Stromal cell of bone marrow (primary cell): Measurements from ENCODE around the gene GABRR2.

ENCODE experiments used
- DNase-seq: peaks from one replicate; pipeline ENCODE4 v3.0.0-alpha.2; 2012; ENCODE audit warnings: low read depth

GABRR2 gene

GRCh38 chr6:89315249-89315885 is at the start of gene GABRR2:
Gene GABRR2, minus strand, starts transcription at chr6:89315299. Its CDS starts 134 bp downstream, at chr6:89315165.
- DNase-seq = no peak

GRCh38 chr6:89364586-89364985 is 49.5 kb upstream of the GABRR2 start:
- no peak for DNase-seq

DNA sequence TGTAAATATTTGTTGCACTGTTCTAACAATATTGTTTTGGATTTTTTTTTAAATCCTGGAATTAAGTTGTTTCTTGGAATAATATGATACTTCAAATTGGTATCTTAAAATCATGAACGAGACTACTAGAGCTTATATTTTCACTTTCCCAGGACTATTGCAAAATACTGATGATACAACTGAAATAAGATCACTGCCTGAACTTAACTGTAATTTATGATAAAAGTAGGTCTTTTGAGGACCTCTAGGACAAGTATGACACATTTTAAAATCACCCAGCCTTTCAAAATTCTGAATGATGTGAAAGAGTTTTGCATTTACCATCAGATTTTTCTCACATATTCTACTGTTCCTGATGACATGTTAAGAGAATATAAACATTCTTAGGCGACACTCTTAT is 46.1 kb upstream of the GABRR2 start:
- no peak for DNase-seq

DNA sequence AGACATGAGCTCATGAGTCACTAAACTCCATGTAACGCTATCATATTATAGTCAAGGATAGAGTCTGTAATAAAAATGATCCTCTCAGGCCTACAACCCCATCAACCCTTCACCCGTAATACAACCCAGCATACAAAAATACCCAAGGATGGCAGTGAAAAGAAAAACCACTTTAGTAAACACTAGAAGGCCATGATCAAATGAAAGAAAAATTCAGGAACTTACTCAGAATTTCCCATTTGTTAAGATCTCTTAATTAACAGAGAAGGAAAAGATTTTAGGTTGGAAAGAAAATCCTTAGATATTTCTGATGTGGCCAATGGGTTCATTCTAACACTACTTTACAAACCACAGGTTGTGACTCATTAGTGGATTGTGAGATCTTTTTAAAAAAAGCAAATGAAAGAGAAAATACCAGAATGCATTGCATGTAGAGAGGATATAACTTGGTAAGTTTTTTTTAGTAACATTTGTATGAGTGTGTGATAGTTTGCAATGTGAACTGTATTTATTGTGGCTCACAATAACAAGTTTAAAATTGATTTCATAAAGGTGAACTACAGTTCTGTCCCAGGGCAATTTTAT is 45.4 kb upstream of the GABRR2 start:
- peak; percentile 55 for DNase-seq

- no peak for DNase-seq
Observed at GRCh38 chr6:89359561-89359960, 44.5 kb upstream of the GABRR2 start.

DNA sequence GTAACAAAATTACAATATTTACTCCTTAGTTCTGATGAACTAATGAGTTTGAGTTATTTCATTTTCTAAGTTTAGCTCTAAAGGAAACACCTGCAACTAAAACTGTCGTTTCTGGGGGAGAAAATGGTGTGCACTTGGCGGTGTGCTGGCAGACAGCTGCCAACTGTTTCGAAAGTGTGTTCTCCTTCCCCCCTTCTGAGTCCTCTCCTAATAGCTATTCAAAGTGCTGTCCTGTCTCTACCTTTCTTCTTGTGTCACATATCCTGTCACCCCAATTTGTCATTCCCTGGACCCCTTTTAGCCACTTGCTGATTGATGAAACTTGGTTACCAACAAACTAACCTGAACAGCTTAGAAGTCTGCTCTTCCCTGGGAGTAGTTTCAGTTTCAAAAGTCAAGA is 42.3 kb upstream of the GABRR2 start:
- DNase-seq = no peak

- no peak for DNase-seq
Observed at GRCh38 chr6:89356642-89357170, 41.6 kb upstream of the GABRR2 start.

DNA sequence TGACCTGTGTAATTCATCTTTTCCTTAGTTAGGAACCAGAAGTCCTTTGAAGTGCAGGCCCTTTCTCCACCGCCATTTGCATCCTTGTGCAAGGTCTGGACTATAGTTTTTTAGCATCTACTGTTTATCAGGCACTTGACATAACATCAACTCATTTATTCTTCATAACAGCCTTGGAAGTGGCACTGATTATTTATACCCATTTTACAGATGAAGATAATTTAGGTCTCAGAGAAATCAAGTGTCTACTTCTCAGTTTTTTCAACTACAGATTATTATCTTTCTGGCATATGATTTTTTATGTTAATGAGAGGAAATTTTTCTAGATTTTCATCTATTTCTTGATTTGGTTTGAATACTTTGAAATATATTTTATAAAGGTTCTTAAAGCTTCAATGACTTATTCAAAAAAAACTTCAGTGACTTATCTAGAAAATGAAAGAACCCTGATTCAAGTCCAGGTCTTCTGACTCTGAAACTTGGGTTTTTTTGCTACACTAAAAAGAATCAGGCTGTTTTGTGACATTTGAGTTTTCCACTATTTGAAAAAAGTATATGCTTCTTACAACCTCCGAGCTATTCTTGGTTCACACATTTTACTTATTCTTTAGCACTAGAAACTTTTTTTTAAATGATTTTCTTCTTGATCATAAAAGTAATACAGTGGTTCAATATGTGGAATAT is 40.6 kb upstream of the GABRR2 start:
- no peak for DNase-seq

DNA sequence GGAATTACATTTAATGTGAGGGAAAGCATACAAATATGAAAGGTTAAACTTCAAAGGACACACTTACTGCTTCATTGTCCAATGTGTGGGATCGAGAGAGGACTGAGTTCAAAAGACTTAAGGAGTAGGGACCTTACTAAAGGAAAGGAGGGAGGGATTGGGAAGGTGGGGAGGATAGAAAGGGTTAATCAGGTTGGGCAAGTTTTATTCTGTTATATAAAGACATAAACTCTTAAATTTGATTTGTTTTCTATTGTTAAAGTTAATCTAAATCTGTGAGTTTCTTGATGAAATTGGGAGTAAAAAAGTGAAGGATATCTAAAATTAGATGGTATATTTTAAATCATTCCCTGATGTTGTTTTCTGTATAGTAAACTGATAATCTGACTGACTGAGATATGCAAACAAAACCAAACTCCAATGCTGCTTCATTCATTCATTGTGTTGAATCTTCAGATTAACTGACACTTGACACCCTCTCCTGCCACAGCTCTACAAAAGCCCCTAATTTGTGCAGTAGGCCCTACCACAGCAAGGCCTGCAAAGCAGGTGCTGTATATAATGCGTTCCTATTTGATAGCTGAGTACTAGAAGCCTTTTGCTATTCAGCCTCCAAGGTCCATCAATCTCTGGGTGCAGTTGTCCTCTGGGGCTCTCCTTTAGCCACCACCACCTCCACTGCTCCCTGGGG is 38.7 kb upstream of the GABRR2 start:
- no peak for DNase-seq

GRCh38 chr6:89353118-89353556 is 38.0 kb upstream of the GABRR2 start:
- no peak for DNase-seq

DNA sequence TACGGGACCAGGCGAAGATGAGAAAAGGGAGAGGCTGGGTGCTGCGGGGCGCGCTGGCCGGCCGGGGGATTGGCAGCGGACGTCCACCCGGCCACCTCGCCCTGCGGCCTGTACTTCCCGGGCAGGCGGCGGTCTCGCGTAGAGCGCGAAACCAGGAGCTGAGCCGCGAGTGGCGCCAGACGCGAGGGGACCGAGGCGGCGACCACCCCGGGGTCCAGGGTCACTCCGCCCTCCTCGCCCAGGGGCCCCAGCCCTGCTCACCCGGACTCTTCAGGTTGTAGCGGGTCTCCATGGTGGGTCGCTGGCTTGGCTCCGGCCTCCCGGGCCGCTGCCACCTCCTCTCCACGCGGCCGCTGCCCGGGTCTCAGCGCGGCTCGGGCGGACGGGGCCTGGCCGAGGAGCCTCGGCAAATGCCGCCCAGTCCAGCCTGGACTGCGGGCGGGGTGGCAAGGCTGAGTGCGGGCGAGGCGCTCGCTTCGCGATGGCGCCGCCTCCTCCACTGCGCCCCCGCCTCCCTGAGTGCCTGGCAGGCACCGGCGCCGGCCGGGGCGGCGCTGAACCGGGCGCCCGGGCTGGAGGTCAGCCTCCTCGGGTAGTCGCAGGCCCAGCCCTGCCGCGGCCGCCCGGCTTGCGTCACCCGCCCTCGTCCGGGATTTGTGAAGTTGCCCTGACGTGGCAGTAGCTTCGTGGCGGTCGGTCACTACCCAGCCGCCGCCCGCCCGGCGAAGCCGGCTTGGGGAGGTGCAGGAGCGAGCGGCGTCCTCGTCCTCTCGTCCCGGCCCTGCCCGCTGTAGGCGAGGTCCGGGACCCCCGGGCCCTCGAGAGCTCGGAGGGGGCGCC is 37.4 kb upstream of the GABRR2 start, which contains the start of gene UBE2J1:
Gene UBE2J1 (minus strand): TSS at position 445 of the 840 bp plus-strand sequence. CDS start 153 bp downstream, at position 292.
- DNase-seq = peak; percentile 92

DNA sequence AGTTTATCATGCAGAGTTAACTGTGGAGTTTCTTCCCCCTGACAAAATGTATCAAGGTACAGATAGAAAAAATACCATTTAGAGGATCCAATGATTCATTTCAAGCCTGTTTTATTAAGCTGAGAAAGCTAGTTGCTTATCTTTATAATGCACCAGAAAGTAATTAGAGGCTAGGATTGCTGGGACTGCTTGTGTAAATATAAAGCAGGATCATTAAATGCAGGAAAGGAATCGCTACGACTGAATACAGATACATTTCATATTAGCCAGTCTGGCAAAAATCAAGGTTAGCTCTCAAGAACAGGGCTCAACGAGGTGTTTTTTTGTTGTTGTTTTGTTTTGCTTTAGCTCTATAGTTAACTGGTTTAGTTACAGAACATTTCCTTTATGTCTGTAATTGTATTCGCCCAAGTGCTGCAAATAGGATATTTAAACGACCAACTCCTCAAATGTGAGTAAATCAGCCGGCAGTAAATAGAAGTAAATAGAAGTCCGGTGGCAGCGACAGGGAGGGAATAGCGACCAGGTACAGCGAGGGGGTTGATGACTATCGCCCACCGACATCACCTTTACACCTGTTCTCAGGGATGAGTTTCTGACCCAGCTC is 36.7 kb upstream of the GABRR2 start:
- DNase-seq = no peak

- DNase-seq = no peak
Observed at GRCh38 chr6:89350281-89350966, 35.3 kb upstream of the GABRR2 start.

DNA sequence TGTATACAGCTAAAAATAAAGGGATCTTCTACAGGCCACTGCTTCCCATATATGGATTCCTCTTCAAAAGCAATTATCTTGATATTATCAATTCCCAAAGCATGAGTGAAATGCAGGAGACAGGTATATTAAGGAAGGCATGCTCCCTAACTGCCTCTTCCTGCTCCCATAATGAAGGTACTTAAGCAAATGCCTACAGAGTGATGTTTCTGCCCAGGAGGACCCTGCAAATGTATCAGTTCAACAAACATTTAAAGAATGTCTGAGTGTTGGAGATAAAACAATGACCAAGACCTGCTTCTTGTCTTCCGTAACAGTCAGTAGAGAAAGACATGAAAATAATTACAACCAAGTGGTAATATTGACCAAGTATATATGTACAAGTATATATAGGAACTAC is 33.3 kb upstream of the GABRR2 start:
- no peak for DNase-seq

DNA sequence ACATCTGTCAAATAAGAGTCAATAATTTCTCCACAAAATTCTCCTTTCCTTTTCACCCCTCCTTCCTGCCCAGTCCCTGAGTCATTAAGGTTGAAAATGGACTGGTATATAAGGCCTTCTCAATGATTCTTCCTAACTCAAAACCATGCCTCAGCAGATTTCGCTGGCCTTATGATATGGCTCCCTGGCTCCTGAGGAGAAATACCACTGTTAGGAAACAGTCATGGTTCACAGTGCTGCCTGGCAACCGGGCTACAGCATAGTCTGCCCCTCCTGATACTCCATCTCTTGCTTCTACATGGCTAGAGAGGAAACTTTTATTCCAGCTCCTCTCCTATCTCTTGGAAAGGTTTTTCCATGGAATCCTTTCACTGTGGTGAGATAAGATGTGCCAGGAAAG is 32.7 kb upstream of the GABRR2 start:
- no peak for DNase-seq

GRCh38 chr6:89346433-89346832 is 31.3 kb upstream of the GABRR2 start:
- DNase-seq = no peak

- DNase-seq = no peak
Observed at GRCh38 chr6:89339565-89339964, 24.5 kb upstream of the GABRR2 start.

GRCh38 chr6:89335164-89335563 is 20.1 kb upstream of the GABRR2 start:
- DNase-seq = no peak

GRCh38 chr6:89330910-89331309 is 15.8 kb upstream of the GABRR2 start:
- DNase-seq = no peak

- DNase-seq = no peak
Observed at GRCh38 chr6:89328976-89329375, 13.9 kb upstream of the GABRR2 start.

DNA sequence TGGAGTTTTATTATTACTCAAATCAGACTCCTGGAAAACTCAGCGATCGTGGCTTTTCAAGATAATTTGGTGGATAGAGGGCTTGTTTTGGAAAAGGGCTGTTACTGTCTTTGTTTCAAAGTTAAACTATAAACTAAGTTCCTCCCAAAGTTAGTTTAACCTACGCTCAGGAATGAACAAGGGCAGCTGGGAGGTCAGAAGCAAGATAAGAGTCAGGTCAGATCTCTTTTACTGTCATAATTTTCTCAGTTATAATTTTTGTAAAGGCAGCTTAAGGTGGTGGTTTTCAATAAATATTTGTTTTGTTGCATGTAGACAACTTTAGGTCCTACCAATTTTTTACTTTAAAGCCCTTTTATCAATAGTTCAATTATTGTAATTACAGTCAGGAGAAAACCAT is 9.2 kb upstream of the GABRR2 start:
- DNase-seq = no peak
